Right atrium auricular region (tissue), 2 donors: ENCODE data around the gene RNF144B. TPM values are rescaled to one million over a fixed set of nuclear protein-coding genes. Genes with fewer than 3 reads are reported as not detected.

Experiments used
- DNase-seq: peaks from one replicate; pipeline ENCODE4 v3.0.0-alpha.2; 2019; ENCODE audit warnings: low spot score
- H3K27ac ChIP-seq, 2 donors: fragments of 200-600 bp; sonication (generic); 1 replicate in 1 of 2; 2 replicates in 1 of 2; pipeline ENCODE4 v1.5.1; 2016 to 2019
- H3K27me3 ChIP-seq, 2 donors: fragments of 200-600 bp; sonication (generic); one replicate each; pipeline versions ENCODE4 v1.5.1 to v1.6.0; 2017 to 2019
- H3K36me3 ChIP-seq: fragments of 200-600 bp; sonication (generic); one replicate; pipeline ENCODE4 v1.5.1; 2016
- H3K4me1 ChIP-seq, 2 donors: fragments of 200-600 bp; sonication (generic); one replicate each; pipeline versions ENCODE4 v1.5.1 to v1.6.0; 2017 to 2019
- H3K4me3 ChIP-seq, 2 donors: fragments of 200-600 bp; sonication (generic); 1 replicate in 1 of 2; 2 replicates in 1 of 2; pipeline ENCODE4 v1.5.1; 2017 to 2019; ENCODE audit warnings: mild to moderate bottlenecking in 1 of 2, moderate library complexity in 1 of 2
- H3K9me3 ChIP-seq, 2 donors: fragments of 200-600 bp; sonication (generic); one replicate each; pipeline ENCODE4 v1.5.1; 2019
- CTCF ChIP-seq, 2 donors: fragments of 200-600 bp; sonication (generic); IDR thresholded peaks; one replicate each; pipeline ENCODE4 v1.5.1; 2019; ENCODE audit warnings: antibody characterized with exemption in 2 of 2
- total RNA-seq, 2 donors: library from RNA; depleted of rRNA; stranded (reverse); fragments of >200 nt; gene quantifications; one replicate each; pipeline ENCODE4 v1.1.0, GENCODE V29; 2016

Gene RNF144B
- total RNA-seq, 2 donors from 2014 or later = 8.1 to 14.2 TPM

- Histone ChIP-seq H3K36me3 (peaks cover 5% of the 10 kb centered on the region), H3K4me1 (peaks cover 0 to 11% of the 10 kb centered on the region in 2 donors), H3K9me3 (no peaks in the 10 kb centered on the region), H3K27me3 (no peaks in the 10 kb centered on the region), H3K4me3 (no peak overlapping the region), H3K27ac (no peak overlapping the region)
- DNase-seq = no peak
- TF ChIP-seq CTCF (IDR thresholded peaks at IDR 0.05) = no peak
Observed at GRCh38 chr6:18431581-18431980, 44.4 kb downstream of the RNF144B start.

- peaks cover 0 to 11% of the 10 kb centered on the region in 2 donors for H3K4me1 ChIP-seq
- H3K36me3 ChIP-seq = peaks cover 5% of the 10 kb centered on the region
- no peak overlapping the region for H3K4me3 ChIP-seq
- TF ChIP-seq CTCF (IDR thresholded peaks at IDR 0.05) = no peak
- no peak overlapping the region for H3K27ac ChIP-seq
- DNase-seq = no peak
- no peaks in the 10 kb centered on the region for H3K9me3 ChIP-seq
- H3K27me3 ChIP-seq = no peaks in the 10 kb centered on the region
Observed at GRCh38 chr6:18432180-18432579, 45.0 kb downstream of the RNF144B start.

GRCh38 chr6:18432619-18433018 is 45.5 kb downstream of the RNF144B start:
- no peak for DNase-seq
- Histone ChIP-seq H3K36me3 (peaks cover 5% of the 10 kb centered on the region), H3K27ac (no peak overlapping the region), H3K4me3 (no peak overlapping the region), H3K9me3 (no peaks in the 10 kb centered on the region), H3K4me1 (peaks cover 0 to 11% of the 10 kb centered on the region in 2 donors), H3K27me3 (no peaks in the 10 kb centered on the region)
- TF ChIP-seq CTCF (IDR thresholded peaks at IDR 0.05) = no peak

DNA sequence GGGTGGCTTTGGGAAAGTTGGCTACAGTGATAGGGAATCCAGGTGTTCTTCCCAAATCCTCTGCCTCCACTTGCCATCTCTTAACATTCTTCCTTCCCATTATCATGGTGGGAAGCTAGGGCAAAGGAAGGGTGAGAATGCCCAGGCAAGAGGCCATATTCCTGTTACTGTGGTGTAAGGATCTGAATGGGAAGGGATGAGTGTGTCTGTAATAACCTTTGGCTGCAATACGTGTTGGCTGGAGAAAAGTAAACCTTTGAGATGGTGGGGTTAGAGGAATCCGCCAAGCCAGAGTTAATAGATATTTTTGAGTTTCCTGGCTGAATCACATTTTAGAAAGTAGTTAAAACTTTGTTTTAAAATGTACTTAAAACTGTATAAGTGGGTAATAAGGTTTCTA is 45.9 kb downstream of the RNF144B start:
- no peaks in the 10 kb centered on the region for H3K9me3 ChIP-seq
- no peak overlapping the region for H3K4me3 ChIP-seq
- no peak for TF ChIP-seq CTCF (IDR thresholded peaks at IDR 0.05)
- H3K27me3 ChIP-seq = no peaks in the 10 kb centered on the region
- H3K36me3 ChIP-seq = peaks cover 5% of the 10 kb centered on the region
- no peak overlapping the region for H3K27ac ChIP-seq
- H3K4me1 ChIP-seq = peaks cover 0 to 11% of the 10 kb centered on the region in 2 donors
- no peak for DNase-seq

DNA sequence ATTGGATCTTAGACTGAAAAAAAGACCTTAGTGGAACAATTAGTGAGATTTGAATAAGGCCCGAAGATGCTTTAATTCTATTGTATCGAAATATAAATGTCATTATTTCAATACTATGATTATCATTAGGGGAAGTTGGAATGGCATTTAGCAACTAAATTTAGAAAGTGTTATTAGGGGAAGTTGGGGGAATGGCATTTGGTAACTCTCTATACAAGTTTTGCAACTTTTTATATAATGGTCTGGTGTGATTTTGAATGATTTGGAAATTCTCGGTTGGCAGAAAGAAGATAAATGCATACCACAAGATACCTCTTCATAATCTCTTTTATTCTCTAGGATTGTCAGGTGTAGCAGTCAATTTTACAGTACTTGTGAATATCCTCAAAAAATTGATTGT is 49.2 kb downstream of the RNF144B start:
- Histone ChIP-seq H3K27ac (no peak overlapping the region), H3K4me3 (no peak overlapping the region), H3K27me3 (no peaks in the 10 kb centered on the region), H3K36me3 (no peaks in the 10 kb centered on the region), H3K4me1 (peaks cover 0 to 12% of the 10 kb centered on the region in 2 donors), H3K9me3 (no peaks in the 10 kb centered on the region)
- no peak for TF ChIP-seq CTCF (IDR thresholded peaks at IDR 0.05)
- DNase-seq = no peak

DNA sequence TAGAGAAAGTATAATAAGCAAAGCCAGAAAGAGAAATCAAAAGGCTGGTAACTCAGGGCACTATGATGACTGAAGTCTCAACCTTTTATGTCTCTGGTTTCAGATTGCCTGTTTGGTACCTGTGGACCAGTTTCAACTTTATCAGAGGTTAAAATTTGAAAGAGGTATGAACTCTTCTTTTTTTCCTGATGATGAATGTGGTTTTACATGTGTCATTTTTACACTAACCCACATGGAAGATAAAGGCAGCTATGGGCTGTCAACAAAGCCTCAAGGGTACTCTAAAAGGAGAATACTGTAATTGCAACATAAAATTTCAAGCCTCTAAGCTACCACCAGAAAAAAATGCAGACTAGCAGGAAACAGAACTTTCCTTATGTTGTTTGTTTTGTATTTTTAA is 52.4 kb downstream of the RNF144B start:
- Histone ChIP-seq H3K36me3 (no peaks in the 10 kb centered on the region), H3K4me1 (peaks cover 0 to 4% of the 10 kb centered on the region in 2 donors), H3K27ac (no peak overlapping the region), H3K27me3 (no peaks in the 10 kb centered on the region), H3K4me3 (no peak overlapping the region), H3K9me3 (no peaks in the 10 kb centered on the region)
- no peak for TF ChIP-seq CTCF (IDR thresholded peaks at IDR 0.05)
- DNase-seq = no peak
